Fibroblast of lung (primary cell): ENCODE measurements around the gene SLC7A5.

ENCODE experiments used
- CTCF ChIP-seq, 2 donors: IDR thresholded peaks in 1 of 2; conservative IDR thresholded peaks in 1 of 2; 1 replicate in 1 of 2; 2 replicates in 1 of 2; pipeline ENCODE4 v1.5.1; 2011 to 2012; ENCODE audit warnings: low read length in 2 of 2, control low read depth in 1 of 2, inconsistent platforms in 1 of 2, low read depth in 1 of 2, mild to moderate bottlenecking in 1 of 2
- EZH2 ChIP-seq: IDR thresholded peaks from 2 replicates; pipeline ENCODE4 v1.5.1; 2012; ENCODE audit warnings: low read length, control low read depth, mild to moderate bottlenecking; ENCODE audit errors: missing control alignments

- TF ChIP-seq CTCF (conservative IDR thresholded peaks at IDR 0.05 in 1 of 2, IDR thresholded peaks at IDR 0.05 in 1 of 2; ENCODE audit: low read depth in 1 of 2, low read length in 2 of 2) (no peak), EZH2 (no peak)
These were observed 47.0 kb downstream of the SLC7A5 start for GRCh38 chr16:87822108-87822970.
